HEK293T (cell line): ENCODE results near the gene KIF21A.

Experiments
- CTCF ChIA-PET: fragments of 350-600 bp; formaldehyde crosslinking; extraction: SDS; loops from one replicate; lab custom pipeline; 2021; ENCODE audit warnings: antibody characterized with exemption, inconsistent platforms; lab: Yijun Ruan, JAX
- POLR2A ChIA-PET: fragments of 350-600 bp; formaldehyde crosslinking; extraction: SDS; loops from one replicate; lab custom pipeline; 2020; ENCODE audit warnings: antibody characterized with exemption, inconsistent platforms; lab: Yijun Ruan, JAX
- DNase-seq: peaks from one replicate; pipeline ENCODE4 v3.0.0; 2012; ENCODE audit warnings: mixed read lengths; ENCODE audit errors: extremely low spot score
- ARNT ChIP-seq: fragments of 450-650 bp; IDR thresholded peaks from 2 replicates; pipeline ENCODE4 v1.6.1; 2017; ENCODE audit warnings: mild to moderate bottlenecking
- BHLHE40 ChIP-seq: fragments of 450-650 bp; IDR thresholded peaks from 2 replicates; pipeline ENCODE4 v1.6.1; 2016; ENCODE audit warnings: mild to moderate bottlenecking, moderate library complexity, borderline replicate concordance
- CTBP1 ChIP-seq: fragments of 450-650 bp; IDR thresholded peaks from 2 replicates; pipeline ENCODE4 v1.6.1; 2016; ENCODE audit warnings: borderline replicate concordance
- ELF4 ChIP-seq: fragments of 450-650 bp; IDR thresholded peaks from 2 replicates; pipeline ENCODE4 v1.6.1; 2017; ENCODE audit warnings: antibody characterized with exemption
- FOXA1 ChIP-seq: fragments of 450-650 bp; IDR thresholded peaks from 2 replicates; pipeline ENCODE4 v1.6.1; 2016; ENCODE audit warnings: mild to moderate bottlenecking
- FOXK2 ChIP-seq: fragments of 450-650 bp; IDR thresholded peaks from 2 replicates; pipeline ENCODE4 v1.6.1; 2016; ENCODE audit warnings: mild to moderate bottlenecking
- FOXM1 ChIP-seq: fragments of 450-650 bp; IDR thresholded peaks from 2 replicates; pipeline ENCODE4 v1.6.1; 2017; ENCODE audit warnings: mild to moderate bottlenecking, borderline replicate concordance
- HDGF ChIP-seq: fragments of 450-650 bp; IDR thresholded peaks from 2 replicates; pipeline ENCODE4 v1.6.1; 2017; ENCODE audit warnings: antibody characterized with exemption, borderline replicate concordance
- L3MBTL2 ChIP-seq: fragments of 450-650 bp; conservative IDR thresholded peaks from 2 replicates; pipeline ENCODE4 v1.6.1; 2016; ENCODE audit warnings: mild to moderate bottlenecking
- LEF1 ChIP-seq: fragments of 450-650 bp; IDR thresholded peaks from 2 replicates; pipeline ENCODE4 v1.6.1; 2017; ENCODE audit warnings: mild to moderate bottlenecking, borderline replicate concordance
- NFRKB ChIP-seq: fragments of 450-650 bp; IDR thresholded peaks from 2 replicates; pipeline ENCODE4 v1.6.1; 2016; ENCODE audit warnings: mild to moderate bottlenecking, moderate library complexity
- SP1 ChIP-seq: fragments of 450-650 bp; IDR thresholded peaks from 2 replicates; pipeline ENCODE4 v1.6.1; 2017
- SUZ12 ChIP-seq: fragments of 450-650 bp; IDR thresholded peaks from 2 replicates; pipeline ENCODE4 v1.6.1; 2016; ENCODE audit warnings: mild to moderate bottlenecking
- TARDBP ChIP-seq: fragments of 450-650 bp; IDR thresholded peaks from 2 replicates; pipeline ENCODE4 v1.6.1; 2016
- ZNF384 ChIP-seq: fragments of 450-650 bp; IDR thresholded peaks from 2 replicates; pipeline ENCODE4 v1.6.1; 2016
- TF ChIP-seq, protein P1 (sequence below): fragments of 450-650 bp; IDR thresholded peaks from 2 replicates; pipeline ENCODE4 v1.6.1; 2016

The KIF21A gene

GRCh38 chr12:39331539-39332261, 111.2 kb downstream of the KIF21A start:
- POLR2A ChIA-PET: no interaction called here
- CTCF ChIA-PET: no interaction called here
- no peak for DNase-seq

GRCh38 chr12:39329876-39330275, 113.0 kb downstream of the KIF21A start:
- POLR2A ChIA-PET: no interaction called here
- CTCF ChIA-PET: no interaction called here
- TF ChIP-seq ZNF384 (no peak), LEF1 (no peak), FOXK2 (no peak), L3MBTL2 (no peak), CTBP1 (no peak), SP1 (no peak), SUZ12 (no peak), FOXA1 (no peak), TARDBP (no peak), BHLHE40 (no peak), ARNT (no peak)
- TF ChIP-seq, protein P1, sequence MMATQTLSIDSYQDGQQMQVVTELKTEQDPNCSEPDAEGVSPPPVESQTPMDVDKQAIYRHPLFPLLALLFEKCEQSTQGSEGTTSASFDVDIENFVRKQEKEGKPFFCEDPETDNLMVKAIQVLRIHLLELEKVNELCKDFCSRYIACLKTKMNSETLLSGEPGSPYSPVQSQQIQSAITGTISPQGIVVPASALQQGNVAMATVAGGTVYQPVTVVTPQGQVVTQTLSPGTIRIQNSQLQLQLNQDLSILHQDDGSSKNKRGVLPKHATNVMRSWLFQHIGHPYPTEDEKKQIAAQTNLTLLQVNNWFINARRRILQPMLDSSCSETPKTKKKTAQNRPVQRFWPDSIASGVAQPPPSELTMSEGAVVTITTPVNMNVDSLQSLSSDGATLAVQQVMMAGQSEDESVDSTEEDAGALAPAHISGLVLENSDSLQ: no peak
- no peak for DNase-seq

More at GRCh38 chr12:39331539-39332261, 111.2 kb downstream of the KIF21A start:
- no peak for TF ChIP-seq ELF4
- no peak for TF ChIP-seq SP1
- no peak for TF ChIP-seq BHLHE40
- no peak for TF ChIP-seq FOXA1
- TF ChIP-seq NFRKB: no peak
- TF ChIP-seq ARNT: no peak
- TF ChIP-seq HDGF: no peak
- TF ChIP-seq CTBP1: no peak
- TF ChIP-seq SUZ12: no peak
- no peak for TF ChIP-seq LEF1
- TF ChIP-seq, protein P1: no peak
- TF ChIP-seq FOXK2: no peak
- no peak for TF ChIP-seq TARDBP
- TF ChIP-seq L3MBTL2: no peak
- no peak for TF ChIP-seq FOXM1
- no peak for TF ChIP-seq ZNF384

- ChIA-PET POLR2A (no interaction called here), CTCF (no interaction called here)
- TF ChIP-seq LEF1 (no peak), ZNF384 (no peak), FOXA1 (no peak), ELF4 (no peak)
- DNase-seq: no peak
Observed at GRCh38 chr12:39329018-39329417, 113.9 kb downstream of the KIF21A start.

DNA sequence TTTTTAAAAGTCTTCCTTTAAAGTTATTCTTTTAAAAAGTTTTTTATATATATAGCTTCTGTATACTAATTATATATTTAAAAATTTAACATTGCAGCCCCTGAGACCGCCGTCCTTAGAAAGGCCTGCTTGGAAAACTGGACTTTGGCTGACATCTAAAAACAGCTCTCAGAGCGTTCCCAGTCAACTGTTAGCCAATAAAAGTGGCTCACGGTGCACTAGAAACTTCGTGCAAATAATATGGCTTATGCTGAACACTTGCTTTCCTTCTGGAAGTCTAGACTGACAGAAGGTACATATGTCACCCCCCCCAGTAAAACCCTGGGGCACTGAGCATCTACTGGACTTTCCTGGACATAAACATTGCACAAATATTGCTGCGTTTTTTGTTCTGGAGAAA, 115.0 kb downstream of the KIF21A start:
- ChIA-PET CTCF (no interaction called here), POLR2A (no interaction called here)
- TF ChIP-seq L3MBTL2 (no peak), SP1 (no peak), BHLHE40 (no peak), NFRKB (no peak), HDGF (no peak), FOXA1 (no peak), CTBP1 (no peak), LEF1 (no peak), FOXM1 (no peak), ZNF384 (no peak), SUZ12 (no peak), TARDBP (no peak)
- DNase-seq: no peak

- no peak for DNase-seq
- POLR2A ChIA-PET: no interaction called here
- no peak for TF ChIP-seq FOXM1
- no peak for TF ChIP-seq ARNT
- no peak for TF ChIP-seq ZNF384
- TF ChIP-seq, protein P1: no peak
- no peak for TF ChIP-seq NFRKB
- no peak for TF ChIP-seq TARDBP
- TF ChIP-seq SP1: no peak
- no peak for TF ChIP-seq ELF4
- CTCF ChIA-PET: interaction anchor here (0.6 kb wide), 1 partner anchor 341 kb away, joined by 3 read pairs; no protein-coding TSS in a partner anchor
Observed at GRCh38 chr12:39327510-39327909, 115.4 kb downstream of the KIF21A start.

- ChIA-PET CTCF (no interaction called here), POLR2A (no interaction called here)
- TF ChIP-seq L3MBTL2: no peak
- TF ChIP-seq FOXA1: no peak
- no peak for TF ChIP-seq TARDBP
- no peak for DNase-seq
Observed at GRCh38 chr12:39319180-39319579, 123.7 kb downstream of the KIF21A start.

GRCh38 chr12:39314547-39314946, 128.4 kb downstream of the KIF21A start:
- POLR2A ChIA-PET: no interaction called here
- CTCF ChIA-PET: no interaction called here
- TF ChIP-seq NFRKB (no peak), ARNT (no peak), SUZ12 (no peak), FOXA1 (no peak), ZNF384 (no peak), HDGF (no peak), FOXK2 (no peak), TARDBP (no peak), SP1 (no peak), LEF1 (no peak), BHLHE40 (no peak)
- no peak for DNase-seq
